ENCODE measurements around the gene SIGLEC12.
"Not testable (repeated sequence)": the region's sequence is repeated elsewhere in the genome, so short reads cannot be mapped to it uniquely, and the experiment has no call there.

SIGLEC12 gene

GRCh38 chr19:51469162-51469561 is 32.4 kb downstream of the SIGLEC12 start:
- TF ChIP-seq CTCF (conservative IDR thresholded peaks at IDR 0.05) = no peak
- H3K27ac ChIP-seq = no peak overlapping the region

GRCh38 chr19:51468545-51468920 is 33.1 kb downstream of the SIGLEC12 start:
- H3K27ac ChIP-seq = no peak overlapping the region
- TF ChIP-seq CTCF (conservative IDR thresholded peaks at IDR 0.05) = no peak

GRCh38 chr19:51467864-51468544 is 33.6 kb downstream of the SIGLEC12 start:
- no peak overlapping the region for H3K27ac ChIP-seq
- no peak for TF ChIP-seq CTCF (conservative IDR thresholded peaks at IDR 0.05)

- TF ChIP-seq CTCF (conservative IDR thresholded peaks at IDR 0.05) = no peak
- no peak overlapping the region for H3K27ac ChIP-seq
These were observed 34.9 kb downstream of the SIGLEC12 start for GRCh38 chr19:51466723-51467122.

- not testable (repeated sequence) for H3K27ac ChIP-seq
These were observed 37.5 kb downstream of the SIGLEC12 start for GRCh38 chr19:51463976-51464581.

- TF ChIP-seq CTCF (conservative IDR thresholded peaks at IDR 0.05) = no peak
- H3K27ac ChIP-seq = no peak overlapping the region
These were observed 38.9 kb downstream of the SIGLEC12 start for GRCh38 chr19:51462681-51463080.

GRCh38 chr19:51462276-51462675 is 39.3 kb downstream of the SIGLEC12 start:
- H3K27ac ChIP-seq = no peak overlapping the region
- TF ChIP-seq CTCF (conservative IDR thresholded peaks at IDR 0.05) = no peak

GRCh38 chr19:51461723-51462161 is 39.9 kb downstream of the SIGLEC12 start:
- no peak for TF ChIP-seq CTCF (conservative IDR thresholded peaks at IDR 0.05)
- H3K27ac ChIP-seq = no peak overlapping the region

Measured in VCaP (cell line).